ENCODE data around the gene TCTA.
"Not testable (repeated sequence)": the region's sequence is repeated elsewhere in the genome, so short reads cannot be mapped to it uniquely, and the experiment has no call there.

The TCTA gene, protein sequence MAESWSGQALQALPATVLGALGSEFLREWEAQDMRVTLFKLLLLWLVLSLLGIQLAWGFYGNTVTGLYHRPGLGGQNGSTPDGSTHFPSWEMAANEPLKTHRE

DNA sequence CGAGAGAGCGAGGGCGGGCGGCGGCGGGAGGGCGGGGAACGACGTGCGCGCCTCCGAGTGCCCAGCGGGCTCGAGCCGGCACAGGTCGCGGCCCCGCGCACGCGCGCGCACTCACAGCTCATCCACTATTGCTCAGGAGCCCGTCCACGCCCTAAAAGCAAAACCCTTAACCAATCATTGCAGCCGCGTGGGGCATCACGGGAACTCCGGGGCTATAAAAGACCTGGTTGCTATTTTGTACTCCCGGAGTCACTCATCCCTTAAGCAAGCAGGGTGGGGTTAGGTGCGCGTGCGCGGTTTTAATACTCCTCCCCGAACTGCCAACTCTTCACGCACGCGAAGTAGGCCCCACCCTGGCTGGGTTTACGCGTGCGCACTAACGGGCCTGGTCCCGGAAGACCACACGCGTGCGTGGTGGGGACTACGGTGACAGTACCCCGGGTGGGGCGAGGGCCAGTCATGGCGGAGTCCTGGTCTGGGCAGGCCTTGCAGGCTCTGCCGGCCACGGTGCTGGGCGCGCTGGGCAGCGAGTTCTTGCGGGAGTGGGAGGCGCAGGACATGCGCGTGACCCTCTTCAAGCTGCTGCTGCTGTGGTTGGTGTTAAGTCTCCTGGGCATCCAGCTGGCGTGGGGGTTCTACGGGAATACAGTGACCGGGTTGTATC, at the start of gene TCTA, which contains the start of gene RHOA:
Gene TCTA (plus strand): TSS at position 456 of the 664 bp plus-strand sequence. CDS start 4 bp downstream, at position 460.
Gene RHOA (minus strand): TSS at position 9 of the 664 bp plus-strand sequence. CDS start 36,387 bp downstream, outside the sequence.
- peak within 1 kb of the TSS; percentile 92 for H3K27ac ChIP-seq
- peak; percentile 98 for DNase-seq (ENCODE audit: low read depth, low spot score)

DNA sequence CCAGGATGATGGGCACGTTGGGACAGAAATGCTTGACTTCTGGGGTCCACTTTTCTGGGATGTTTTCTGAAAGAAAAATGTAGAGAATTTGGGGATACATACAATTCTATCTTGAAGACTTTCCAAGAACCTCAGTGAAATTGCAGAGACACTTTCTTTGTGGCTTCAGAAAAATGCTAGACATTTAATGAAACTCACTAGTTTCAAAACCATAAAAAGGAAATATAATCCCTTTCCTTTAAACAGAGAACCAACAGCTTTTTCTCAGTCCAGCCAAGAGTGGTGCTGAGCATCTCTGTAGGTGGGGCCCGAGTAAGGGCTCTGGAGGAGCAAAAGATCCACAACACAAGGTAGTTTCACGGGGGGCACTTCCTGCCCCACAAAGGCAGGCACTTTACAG, 49.7 kb upstream of the TCTA start:
- no peak overlapping the region for H3K27ac ChIP-seq
- DNase-seq (ENCODE audit: low read depth, low spot score) = no peak

DNA sequence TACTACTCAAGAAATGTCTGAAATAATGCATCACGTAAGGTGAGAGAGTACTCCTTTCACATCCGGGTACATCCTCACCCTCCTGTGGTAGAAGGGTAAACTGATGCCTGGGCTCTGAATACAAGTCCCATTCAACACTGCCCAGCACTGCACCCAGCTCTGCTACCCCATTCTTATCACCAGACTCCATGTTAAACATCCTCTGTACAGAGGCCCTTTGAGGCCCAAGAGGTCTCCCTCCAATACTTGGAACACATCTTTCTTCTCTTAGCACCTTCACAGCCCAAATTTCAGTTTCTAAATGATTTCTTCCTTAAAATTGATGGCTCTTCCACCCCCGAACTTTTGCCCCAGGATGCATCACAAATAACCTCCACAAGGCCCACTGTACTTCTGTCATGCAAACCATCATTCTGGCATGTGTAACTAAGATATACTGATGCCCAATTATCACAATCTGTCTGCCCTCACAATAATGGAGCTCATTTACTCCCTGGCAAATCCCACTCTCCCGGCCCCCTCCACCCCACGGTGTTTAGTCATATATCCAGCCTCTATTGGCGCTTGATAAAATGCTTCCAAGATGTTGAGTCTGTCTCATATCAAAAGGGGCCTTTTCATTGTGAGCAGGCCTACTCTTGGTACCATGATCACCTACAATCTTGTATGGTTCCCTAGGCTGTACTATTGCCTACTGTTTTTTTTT, 41.5 kb upstream of the TCTA start:
- DNase-seq (ENCODE audit: low read depth, low spot score) = no peak
- H3K27ac ChIP-seq = no peak overlapping the region

DNA sequence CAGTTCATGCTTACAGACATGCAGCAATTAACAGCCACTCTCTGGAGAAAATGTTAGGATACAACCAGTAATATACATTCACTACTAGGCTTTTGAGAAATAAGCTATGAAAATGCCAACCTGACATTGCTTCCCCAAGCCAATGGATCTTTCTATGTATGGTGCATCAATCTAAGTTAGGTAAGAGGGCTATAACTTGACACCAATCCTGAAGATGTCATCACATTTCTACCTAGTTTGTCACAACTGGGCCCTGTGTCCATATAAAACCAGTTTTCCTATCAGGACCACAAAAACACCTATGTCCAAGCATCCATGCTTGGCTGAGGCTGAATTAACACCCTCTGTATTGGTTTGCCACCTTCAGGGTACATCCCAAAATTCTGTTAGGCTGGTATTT, 40.3 kb upstream of the TCTA start:
- H3K27ac ChIP-seq = no peak overlapping the region
- no peak for DNase-seq (ENCODE audit: low read depth, low spot score)

DNA sequence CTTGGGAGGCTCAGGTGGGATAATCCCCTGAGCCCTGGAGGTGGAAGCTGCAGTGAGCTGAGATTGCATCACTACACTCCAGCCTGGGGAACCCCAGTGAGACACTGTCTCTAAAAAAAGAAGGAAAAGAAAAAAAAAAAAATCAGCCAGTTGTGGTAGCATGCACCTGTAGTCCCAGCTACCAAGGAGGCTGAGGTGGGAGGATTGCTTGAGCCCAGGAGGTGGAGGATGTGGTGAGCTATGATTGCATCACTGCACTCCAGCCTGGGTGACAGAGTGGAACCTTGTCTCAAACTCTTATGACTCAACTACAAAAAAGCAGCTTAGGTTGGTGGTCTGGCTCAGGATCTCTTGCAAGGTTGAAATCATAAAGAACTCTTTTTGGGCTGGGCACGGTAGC, 34.7 kb upstream of the TCTA start:
- H3K27ac ChIP-seq = peak overlapping the region; percentile 71
- DNase-seq (ENCODE audit: low read depth, low spot score) = no peak

DNA sequence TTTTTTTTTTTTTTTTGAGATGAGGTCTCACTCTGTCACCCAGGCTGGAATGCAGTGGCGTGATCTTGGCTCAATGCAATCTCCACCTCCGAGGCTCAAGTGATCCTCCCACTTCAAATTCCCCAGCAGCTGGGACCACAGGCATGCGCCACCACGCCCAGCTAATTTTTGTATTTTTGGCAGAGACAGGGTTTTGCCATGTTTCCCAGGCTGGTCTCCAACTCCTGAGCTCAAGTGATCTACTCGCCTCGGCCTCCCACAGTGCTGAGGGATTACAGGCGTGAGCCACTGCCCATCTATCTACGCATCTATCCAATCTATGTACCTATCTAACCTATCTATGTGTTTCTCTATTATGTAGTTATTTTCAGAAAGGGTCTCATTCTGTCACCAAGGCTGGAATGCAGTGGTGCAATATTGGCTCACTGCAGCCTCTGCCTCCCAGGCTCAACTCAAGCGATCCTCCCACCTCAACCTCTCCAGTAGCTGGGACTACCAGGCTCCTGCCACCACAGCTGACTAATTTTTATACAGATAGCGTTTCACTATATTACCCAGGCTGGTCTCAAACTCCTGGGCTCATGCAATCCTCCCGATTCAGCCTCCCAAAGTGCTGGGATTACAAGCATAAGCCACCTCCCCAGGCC, 33.9 kb upstream of the TCTA start:
- no peak for DNase-seq (ENCODE audit: low read depth, low spot score)
- H3K27ac ChIP-seq = peak overlapping the region; percentile 71

DNA sequence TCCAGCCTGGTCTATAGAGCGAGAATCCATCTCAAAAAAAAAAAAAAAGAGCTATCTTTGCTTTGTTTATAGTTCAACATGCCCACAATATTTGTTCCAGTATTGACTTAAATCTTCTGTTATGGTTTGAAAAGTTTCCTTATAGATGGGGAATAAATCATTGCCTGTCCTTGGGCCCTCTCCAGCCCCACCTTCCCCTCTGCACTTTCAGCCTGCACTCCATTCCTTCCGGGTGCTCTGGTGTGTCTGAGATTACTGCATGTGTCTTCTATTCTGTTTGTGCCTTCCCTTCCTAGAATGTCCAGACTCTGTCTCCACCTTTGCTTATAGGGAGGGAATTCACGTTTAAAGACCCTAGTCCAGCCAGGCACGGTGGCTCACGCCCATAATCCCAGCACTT, 28.8 kb upstream of the TCTA start:
- no peak overlapping the region for H3K27ac ChIP-seq
- no peak for DNase-seq (ENCODE audit: low read depth, low spot score)

DNA sequence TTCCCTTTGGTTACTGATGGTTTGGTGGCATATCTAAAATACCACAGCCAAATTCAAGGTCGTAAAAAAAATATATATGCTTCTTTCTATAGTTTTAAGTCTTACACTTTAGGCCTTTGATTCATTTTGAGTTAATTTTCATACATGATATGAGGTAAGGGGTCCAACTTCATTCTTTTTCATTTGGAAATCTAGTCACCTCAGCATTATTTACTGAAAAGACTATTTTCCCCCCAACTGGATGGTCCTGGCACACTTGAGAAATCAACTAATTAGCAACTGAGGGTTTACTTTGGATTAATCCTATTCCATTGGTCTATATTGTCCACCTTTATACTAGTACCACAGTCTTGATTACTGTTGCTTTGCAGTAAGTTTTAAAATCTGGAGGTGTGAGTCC, 26.6 kb upstream of the TCTA start:
- DNase-seq (ENCODE audit: low read depth, low spot score) = no peak
- H3K27ac ChIP-seq = no peak overlapping the region

DNA sequence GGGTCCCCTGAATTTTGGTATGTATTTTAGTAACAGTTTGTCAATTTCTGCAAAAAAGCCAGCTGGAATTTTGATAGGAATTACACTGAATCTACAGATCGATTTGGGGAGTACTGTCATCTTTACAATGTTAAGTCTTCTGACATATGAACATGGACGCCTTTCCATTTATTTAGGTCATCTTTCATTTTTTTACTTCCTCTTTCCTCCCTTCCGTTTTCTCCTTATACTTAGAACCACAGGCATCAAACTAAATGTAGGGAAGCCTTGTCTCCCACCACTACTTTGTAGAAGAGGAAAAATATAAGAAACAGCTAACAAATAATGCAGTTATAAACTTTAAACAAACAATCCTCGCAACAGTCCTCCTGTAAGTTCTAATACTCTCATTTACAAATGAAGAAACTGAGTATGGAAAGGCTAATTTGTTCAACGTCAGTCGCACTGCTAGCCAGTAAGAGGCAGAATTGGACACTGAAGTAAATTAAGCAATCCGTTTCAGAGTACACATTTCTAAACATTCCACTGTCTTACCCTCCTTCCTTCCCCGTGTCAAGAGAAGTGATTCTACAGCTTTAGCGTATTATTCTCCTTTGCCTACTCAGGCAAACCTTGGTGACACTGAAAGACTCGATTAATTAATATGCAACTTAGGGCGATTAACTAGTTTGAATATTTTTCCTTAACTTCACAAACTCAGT, 26.0 kb upstream of the TCTA start:
- DNase-seq (ENCODE audit: low read depth, low spot score) = no peak
- no peak overlapping the region for H3K27ac ChIP-seq

DNA sequence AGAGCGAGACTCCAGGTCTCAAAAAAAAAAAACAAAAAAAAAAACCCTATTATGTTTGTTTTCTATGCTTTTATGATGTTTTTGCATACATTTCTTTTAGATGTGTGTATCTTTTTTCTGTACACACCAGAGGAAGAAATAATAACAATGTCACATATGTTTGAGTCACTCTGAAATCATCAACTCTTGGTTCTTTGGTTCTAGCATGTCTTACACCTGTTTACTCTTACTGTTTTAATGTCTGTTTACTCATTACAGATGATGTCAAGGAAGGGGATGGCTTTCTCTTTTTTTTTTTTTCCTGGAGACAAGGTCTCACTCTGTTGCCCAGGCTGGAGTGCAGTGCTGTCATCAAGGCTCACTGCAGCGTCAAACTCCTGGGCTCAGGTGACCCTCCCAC, 24.5 kb upstream of the TCTA start:
- peak; percentile 44 for DNase-seq (ENCODE audit: low read depth, low spot score)
- H3K27ac ChIP-seq = peak overlapping the region; percentile 60

DNA sequence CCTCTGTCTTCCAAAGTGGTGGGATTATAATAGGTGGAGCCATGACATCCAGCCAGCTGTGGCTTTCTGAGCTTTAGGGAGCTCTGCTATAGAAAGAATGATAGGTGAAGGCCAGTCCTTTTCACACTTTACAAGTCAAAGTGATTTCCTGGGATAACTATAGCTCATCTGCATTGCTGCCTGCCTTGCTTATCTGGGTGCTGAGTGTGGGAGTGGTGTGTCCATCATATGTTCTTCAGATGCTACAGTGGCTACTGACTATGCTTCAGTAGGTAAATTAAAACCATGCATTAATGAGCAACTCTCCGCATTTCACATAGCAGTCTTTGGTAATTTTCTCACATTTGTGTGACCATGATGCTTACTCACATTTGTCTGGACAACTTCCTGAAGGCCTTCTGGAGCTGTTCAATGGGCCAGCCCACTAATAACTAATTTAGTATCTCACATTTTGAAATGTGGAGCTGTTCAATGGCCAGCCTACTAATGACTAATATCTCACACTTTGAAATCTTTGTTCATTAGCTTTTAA, 23.9 kb upstream of the TCTA start:
- no peak for DNase-seq (ENCODE audit: low read depth, low spot score)
- peak overlapping the region; percentile 60 for H3K27ac ChIP-seq

DNA sequence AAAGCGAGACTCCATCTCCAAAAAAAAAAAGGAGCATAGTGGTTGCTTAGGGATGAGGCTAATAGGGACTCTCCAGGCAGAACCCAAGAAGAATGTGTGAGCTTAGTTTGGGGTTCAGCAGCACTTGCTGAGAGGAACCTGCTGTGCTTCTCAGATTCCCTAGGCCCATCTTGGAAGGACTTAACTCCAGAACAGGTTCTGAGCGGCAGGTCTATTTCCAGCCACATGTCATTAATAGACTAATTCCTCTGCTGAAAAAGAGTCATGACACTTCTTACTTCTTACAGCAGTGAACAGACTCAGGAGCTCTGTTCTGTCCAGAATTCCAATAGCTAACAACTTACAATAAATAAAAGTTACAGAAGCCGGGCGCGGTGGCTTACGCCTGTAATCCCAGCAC, 22.9 kb upstream of the TCTA start:
- no peak for DNase-seq (ENCODE audit: low read depth, low spot score)
- H3K27ac ChIP-seq = peak overlapping the region; percentile 60

DNA sequence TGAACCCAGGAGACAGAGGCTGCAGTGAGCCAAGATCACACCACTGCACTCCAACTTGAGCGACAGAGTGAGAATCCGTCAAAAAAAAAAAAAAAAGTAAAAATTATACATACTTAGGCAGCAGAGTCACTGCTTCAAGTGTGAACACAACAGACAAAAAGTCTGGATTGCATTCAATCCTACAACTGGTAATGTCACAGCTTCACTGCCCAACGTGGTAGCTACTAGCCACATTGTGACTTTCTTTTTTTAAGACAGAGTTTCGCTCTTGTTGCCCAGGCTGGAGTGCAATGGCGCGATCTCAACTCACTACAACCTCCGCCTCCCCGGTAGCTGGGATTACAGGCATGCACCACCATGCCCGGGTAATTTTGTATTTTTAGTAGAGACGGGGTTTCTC, 20.9 kb upstream of the TCTA start:
- H3K27ac ChIP-seq; DNase-seq (ENCODE audit: low read depth, low spot score): not testable (repeated sequence)

DNA sequence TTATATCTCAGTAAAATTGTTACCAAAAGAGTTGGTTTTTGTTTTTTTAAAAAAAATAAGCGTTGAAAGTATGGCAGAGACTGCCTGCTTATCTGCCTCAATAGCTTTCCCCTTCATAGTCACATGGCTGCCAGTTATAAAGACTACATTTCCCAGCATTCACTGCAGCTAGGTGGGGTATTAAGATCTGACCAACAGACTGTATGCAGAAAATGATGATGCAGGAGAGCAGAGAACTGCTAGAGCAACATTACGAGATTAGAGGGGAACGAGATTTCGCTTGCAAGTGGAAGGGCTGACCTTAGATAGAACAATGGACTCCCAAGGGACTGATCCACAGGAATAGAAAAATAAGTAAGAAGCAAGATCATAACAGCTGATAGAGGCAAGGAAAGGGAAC, 14.8 kb upstream of the TCTA start:
- no peak for DNase-seq (ENCODE audit: low read depth, low spot score)
- H3K27ac ChIP-seq = no peak overlapping the region

DNA sequence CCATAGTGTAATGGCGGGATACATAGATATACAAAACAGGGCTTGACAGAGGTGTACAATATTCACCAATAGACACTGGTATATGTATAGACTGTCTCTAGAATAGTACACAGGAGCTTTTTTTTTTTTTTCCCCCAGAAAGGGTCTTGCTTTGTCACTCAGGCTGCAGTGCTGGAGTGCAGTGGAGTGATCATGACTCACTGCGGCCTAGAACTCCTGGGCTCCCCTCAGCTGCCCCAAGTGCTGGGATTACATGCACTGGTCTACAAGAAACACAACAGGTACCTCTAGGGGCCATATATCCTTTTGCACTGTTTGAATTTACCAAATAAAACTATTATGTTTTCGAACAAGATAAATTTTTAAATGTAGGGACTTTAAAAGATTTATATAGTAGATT, 12.8 kb upstream of the TCTA start:
- no peak for DNase-seq (ENCODE audit: low read depth, low spot score)

DNA sequence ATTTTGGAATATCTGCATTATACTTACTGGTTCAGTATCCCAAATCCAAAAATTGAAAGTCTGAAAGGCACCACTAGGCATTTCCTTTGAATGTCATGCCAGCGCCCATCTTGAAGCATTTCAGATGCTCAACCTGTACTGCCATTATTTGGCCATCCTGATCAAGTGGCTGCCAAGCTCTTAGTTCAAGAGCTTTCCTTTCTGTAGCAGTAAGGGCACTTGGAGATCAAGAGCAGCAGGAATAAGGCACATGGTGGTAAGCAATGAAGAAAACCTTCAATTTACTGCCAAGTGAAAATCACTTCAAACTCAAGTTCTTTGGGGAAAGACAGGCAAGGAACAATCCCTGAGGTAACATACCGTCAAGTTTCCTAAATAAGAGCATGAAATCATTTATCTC, 10.5 kb upstream of the TCTA start:
- no peak for DNase-seq (ENCODE audit: low read depth, low spot score)

More for the DNA sequence above, 12.8 kb upstream of the TCTA start:
- H3K27ac ChIP-seq = no peak overlapping the region

DNA sequence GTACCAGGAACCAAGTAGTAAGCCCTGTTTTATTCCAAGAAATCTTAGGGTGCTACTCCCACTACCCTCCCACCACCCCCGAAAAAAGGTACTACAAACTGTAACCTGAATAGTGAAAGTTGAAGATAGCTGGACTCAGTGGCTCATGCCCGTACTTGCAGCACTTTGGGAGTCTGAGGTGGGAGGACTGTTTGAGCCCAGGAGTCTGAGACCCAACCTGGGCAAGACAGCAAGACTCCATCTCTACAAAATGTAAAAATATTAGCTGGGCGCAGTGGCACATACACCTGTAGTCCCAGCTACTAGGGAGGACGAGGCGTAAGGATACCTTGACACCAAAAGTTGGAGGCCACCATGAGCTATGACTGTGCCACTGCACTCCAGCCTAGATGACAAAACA, 8.3 kb upstream of the TCTA start:
- H3K27ac ChIP-seq = no peak overlapping the region
- DNase-seq (ENCODE audit: low read depth, low spot score) = no peak

More for the DNA sequence above, 10.5 kb upstream of the TCTA start:
- no peak overlapping the region for H3K27ac ChIP-seq

DNA sequence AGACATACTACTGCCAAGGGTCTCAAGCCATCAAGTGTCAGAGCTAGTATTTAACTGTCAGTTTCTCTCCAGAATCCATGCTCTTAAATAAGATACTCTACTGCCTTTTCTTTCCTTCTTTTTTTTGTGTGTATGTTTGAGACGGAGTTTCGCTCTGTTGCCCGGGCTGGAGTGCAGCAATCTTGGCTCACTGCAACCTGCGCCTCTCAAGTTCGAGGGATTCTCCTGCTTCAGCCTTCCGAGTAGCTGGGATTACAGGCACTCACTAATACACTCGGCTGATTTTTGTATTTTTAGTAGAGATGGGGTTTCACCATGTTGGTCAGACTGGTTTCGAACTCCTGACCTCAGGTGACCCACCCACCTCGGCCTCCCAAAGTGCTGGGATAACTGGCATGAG, 6.7 kb upstream of the TCTA start:
- DNase-seq (ENCODE audit: low read depth, low spot score) = not testable (repeated sequence)
- peak overlapping the region; percentile 1 for H3K27ac ChIP-seq

DNA sequence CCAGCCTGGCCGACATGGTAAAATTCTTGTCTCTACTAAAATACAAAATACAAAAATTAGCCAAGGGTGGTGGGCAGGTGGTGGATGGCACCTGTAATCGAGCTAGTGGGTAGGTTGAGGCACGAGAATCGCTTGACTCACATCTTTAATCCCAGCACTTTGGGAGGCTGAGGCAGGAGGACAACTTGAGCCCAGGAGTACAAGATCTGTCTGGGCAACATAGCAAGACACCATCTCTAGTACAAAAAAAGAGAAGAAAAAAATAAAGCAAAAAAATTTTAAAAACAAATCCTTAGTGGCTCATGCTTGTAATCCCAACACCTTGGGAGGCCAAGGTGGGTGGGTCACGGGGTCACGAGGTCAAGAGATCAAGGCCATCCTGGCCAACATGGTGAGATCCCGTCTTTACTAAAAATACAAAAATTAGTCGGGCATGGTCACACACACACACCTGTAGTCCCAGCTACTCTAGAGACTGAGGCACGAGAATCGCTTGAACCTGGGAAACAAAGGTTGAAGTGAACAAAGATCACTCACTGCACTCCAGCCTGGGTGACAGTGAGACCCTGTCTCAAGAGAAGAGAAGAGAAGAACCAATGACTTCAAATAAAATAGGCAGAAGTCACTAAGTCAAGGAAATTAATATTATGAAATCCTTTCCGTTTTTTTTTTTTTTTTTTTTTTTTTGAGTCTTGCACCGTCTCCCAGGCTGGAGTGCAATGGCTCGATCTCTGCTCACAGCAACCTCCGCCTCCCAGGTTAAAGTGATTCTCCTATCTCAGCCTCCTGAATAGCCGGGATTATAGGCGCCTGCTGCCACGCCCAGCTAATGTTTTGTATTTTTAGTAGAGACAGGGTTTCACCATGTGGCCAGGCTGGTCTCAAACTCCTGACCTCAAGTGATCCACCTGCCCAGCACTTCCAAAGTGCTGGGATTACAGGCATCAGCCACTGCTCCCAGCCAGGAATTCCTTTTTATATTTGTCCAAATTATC, 5.4 kb upstream of the TCTA start:
- no peak for DNase-seq (ENCODE audit: low read depth, low spot score)
- peak overlapping the region; percentile 1 for H3K27ac ChIP-seq
